Tibial nerve (tissue), 4 donors: ENCODE measurements around the gene ZNF354B. TPM values are rescaled to one million over a fixed set of nuclear protein-coding genes. Genes with fewer than 3 reads are reported as not detected.
"Not testable (repeated sequence)": the region's sequence is repeated elsewhere in the genome, so short reads cannot be mapped to it uniquely, and the experiment has no call there.

Source experiments
- DNase-seq, 2 donors: peaks; one replicate each; pipeline ENCODE4 v3.0.0-alpha.2; 2019; ENCODE audit warnings: low spot score in 2 of 2
- H3K27ac ChIP-seq, 4 donors: fragments of 200-600 bp; sonication (generic) in 3 of 4; one replicate each; pipeline ENCODE4 v1.5.1; 2017 to 2019; ENCODE audit warnings: mild to moderate bottlenecking in 1 of 4
- H3K27me3 ChIP-seq, 2 donors: fragments of 200-600 bp; sonication (generic) in 1 of 2; one replicate each; pipeline versions ENCODE4 v1.5.1 to v1.6.0; 2017 to 2019
- H3K36me3 ChIP-seq, 3 donors: fragments of 200-600 bp; sonication (generic); one replicate each; pipeline ENCODE4 v1.5.1; 2018 to 2019
- H3K4me1 ChIP-seq, 4 donors: fragments of 200-600 bp; sonication (generic) in 3 of 4; one replicate each; pipeline ENCODE4 v1.5.1; 2017 to 2019
- H3K4me3 ChIP-seq, 4 donors: fragments of 200-600 bp; sonication (generic) in 3 of 4; one replicate each; pipeline ENCODE4 v1.5.1; 2017 to 2019; ENCODE audit warnings: mild to moderate bottlenecking in 1 of 4, moderate library complexity in 1 of 4
- H3K9me3 ChIP-seq, 4 donors: fragments of 200-600 bp; sonication (generic) in 3 of 4; one replicate each; pipeline ENCODE4 v1.5.1; 2017 to 2019
- CTCF ChIP-seq, 5 experiments: fragments of 200-600 bp in 3 of 5; fragments of 450-650 bp in 2 of 5; sonication (generic) in 3 of 5; IDR thresholded peaks; one replicate each; pipeline ENCODE4 v1.5.1; 2016 to 2019; ENCODE audit warnings: antibody characterized with exemption in 5 of 5, mild to moderate bottlenecking in 3 of 5, moderate library complexity in 2 of 5
- EP300 ChIP-seq, 2 donors: sonication (generic); formaldehyde crosslinking; IDR thresholded peaks; one replicate each; pipeline ENCODE4 v1.6.1; 2017; ENCODE audit warnings: antibody characterized with exemption in 2 of 2, mild to moderate bottlenecking in 1 of 2
- POLR2A ChIP-seq, 2 donors: fragments of 450-650 bp; IDR thresholded peaks; one replicate each; pipeline ENCODE4 v1.6.1; 2017; ENCODE audit warnings: antibody characterized with exemption in 2 of 2, mild to moderate bottlenecking in 2 of 2, moderate library complexity in 2 of 2
- WGBS, 2 donors: methylation state at CpG; one replicate each; pipeline ENCODE4 v1.1.5; 2018; 5-methylcytosine and 5-hydroxymethylcytosine counted together
- total RNA-seq, 4 donors: library from RNA; depleted of rRNA; stranded (reverse); fragments of >200 nt; gene quantifications; one replicate each; pipeline ENCODE4 v1.1.0, GENCODE V29; 2016

ZNF354B gene
- total RNA-seq, 4 donors from 2014 or later = 18.4 to 38.7 (median 27.9) TPM

GRCh38 chr5:178861627-178862026, 1.9 kb downstream of the ZNF354B start:
- no peak overlapping the region for H3K4me3 ChIP-seq
- peaks cover 0 to 33% (median 5%) of the 10 kb centered on the region in 4 donors for H3K4me1 ChIP-seq
- WGBS, 2 donors = 95% methylated on average over 8 of the region's 8 CpGs
- H3K27ac ChIP-seq = no peak overlapping the region
- H3K27me3 ChIP-seq = no peaks in the 10 kb centered on the region
- H3K36me3 ChIP-seq = peaks cover 0 to 47% (median 0%) of the 10 kb centered on the region in 3 donors
- DNase-seq = no peak
- H3K9me3 ChIP-seq = no peaks in the 10 kb centered on the region
- TF ChIP-seq CTCF (IDR thresholded peaks at IDR 0.05) (no peak), EP300 (IDR thresholded peaks at IDR 0.05) (no peak), POLR2A (IDR thresholded peaks at IDR 0.05) (no peak)

GRCh38 chr5:178866946-178867345, 7.2 kb downstream of the ZNF354B start:
- Histone ChIP-seq H3K4me3 (no peak overlapping the region), H3K9me3 (peaks cover 0 to 28% (median 7%) of the 10 kb centered on the region in 4 donors), H3K27me3 (no peaks in the 10 kb centered on the region), H3K36me3 (peaks cover 0 to 95% (median 31%) of the 10 kb centered on the region in 3 donors), H3K4me1 (peaks cover 0 to 14% (median 2%) of the 10 kb centered on the region in 4 donors), H3K27ac (no peak overlapping the region)
- no peak for DNase-seq
- no peak for TF ChIP-seq POLR2A (IDR thresholded peaks at IDR 0.05)
- no peak for TF ChIP-seq EP300 (IDR thresholded peaks at IDR 0.05)
- TF ChIP-seq CTCF (IDR thresholded peaks at IDR 0.05) = no peak
- WGBS, 2 donors = 72 to 98% methylated on average over 4 of the region's 4 CpGs

GRCh38 chr5:178869577-178869976, 9.8 kb downstream of the ZNF354B start:
- 80 to 88% methylated on average over 8 of the region's 8 CpGs for WGBS, 2 donors
- H3K36me3 ChIP-seq = peaks cover 0 to 100% (median 36%) of the 10 kb centered on the region in 3 donors
- no peak overlapping the region for H3K27ac ChIP-seq
- peaks cover 0 to 54% (median 18%) of the 10 kb centered on the region in 4 donors for H3K9me3 ChIP-seq
- TF ChIP-seq CTCF (IDR thresholded peaks at IDR 0.05) (no peak), POLR2A (IDR thresholded peaks at IDR 0.05) (no peak), EP300 (IDR thresholded peaks at IDR 0.05) (no peak)
- no peaks in the 10 kb centered on the region for H3K4me1 ChIP-seq
- H3K4me3 ChIP-seq = no peak overlapping the region
- no peaks in the 10 kb centered on the region for H3K27me3 ChIP-seq
- DNase-seq = no peak

- Histone ChIP-seq H3K4me3 (no peak overlapping the region), H3K36me3 (peaks cover 0 to 100% (median 44%) of the 10 kb centered on the region in 3 donors), H3K27me3 (no peaks in the 10 kb centered on the region), H3K9me3 (peaks cover 0 to 63% (median 18%) of the 10 kb centered on the region in 4 donors), H3K4me1 (no peaks in the 10 kb centered on the region), H3K27ac (no peak overlapping the region)
- 83 to 94% methylated on average over 8 of the region's 8 CpGs for WGBS, 2 donors
- DNase-seq = no peak
- TF ChIP-seq POLR2A (IDR thresholded peaks at IDR 0.05) (no peak), CTCF (IDR thresholded peaks at IDR 0.05) (no peak), EP300 (IDR thresholded peaks at IDR 0.05) (no peak)
These were observed 10.7 kb downstream of the ZNF354B start for GRCh38 chr5:178870411-178870810.

- peaks cover 0 to 82% (median 28%) of the 10 kb centered on the region in 4 donors for H3K9me3 ChIP-seq
- H3K4me1 ChIP-seq = no peaks in the 10 kb centered on the region
- H3K27me3 ChIP-seq = no peaks in the 10 kb centered on the region
- no peak overlapping the region for H3K27ac ChIP-seq
- WGBS, 2 donors = 98 to 100% methylated on average over 1 of the region's 1 CpG
- DNase-seq = no peak
- H3K4me3 ChIP-seq = no peak overlapping the region
- TF ChIP-seq CTCF (IDR thresholded peaks at IDR 0.05) (no peak), EP300 (IDR thresholded peaks at IDR 0.05) (no peak), POLR2A (IDR thresholded peaks at IDR 0.05) (no peak)
- H3K36me3 ChIP-seq = peaks cover 0 to 100% (median 56%) of the 10 kb centered on the region in 3 donors
These were observed 12.5 kb downstream of the ZNF354B start for GRCh38 chr5:178872302-178872701.

GRCh38 chr5:178883115-178883694, 23.5 kb downstream of the ZNF354B start:
- DNase-seq, H3K4me1 ChIP-seq, H3K27ac ChIP-seq, H3K4me3 ChIP-seq, H3K27me3 ChIP-seq: not testable (repeated sequence)
- 97 to 98% methylated on average over 4 of the region's 4 CpGs for WGBS, 2 donors
- Histone ChIP-seq H3K9me3 (peaks cover 0 to 99% (median 60%) of the 10 kb centered on the region in 4 donors), H3K36me3 (peaks cover 7 to 100% (median 40%) of the 10 kb centered on the region in 3 donors)
